Stimulated activated naive CD8-positive, alpha-beta T cell treated with anti-CD3 and anti-CD28 coated beads, Interleukin-15, Interleukin-2, amounts not matched to agents 100 U/mL and 50 U/mL, for 24 hours (primary cell): ENCODE results near the gene TNFRSF14.
"Not testable (repeated sequence)": the region's sequence is repeated elsewhere in the genome, so short reads cannot be mapped to it uniquely, and the experiment has no call there.

Experiments used
- ATAC-seq: fragments of 150-1000 bp; cut with Tn5 transposase; one replicate; pipeline ENCODE4 v1.10.0; 2021
- DNase-seq: peaks from one replicate; pipeline ENCODE4 v3.0.0; 2021

Gene TNFRSF14

GRCh38 chr1:2568187-2568816 lies 12.1 kb downstream of the TNFRSF14 start:
- DNase-seq, ATAC-seq: not testable (repeated sequence)

DNA sequence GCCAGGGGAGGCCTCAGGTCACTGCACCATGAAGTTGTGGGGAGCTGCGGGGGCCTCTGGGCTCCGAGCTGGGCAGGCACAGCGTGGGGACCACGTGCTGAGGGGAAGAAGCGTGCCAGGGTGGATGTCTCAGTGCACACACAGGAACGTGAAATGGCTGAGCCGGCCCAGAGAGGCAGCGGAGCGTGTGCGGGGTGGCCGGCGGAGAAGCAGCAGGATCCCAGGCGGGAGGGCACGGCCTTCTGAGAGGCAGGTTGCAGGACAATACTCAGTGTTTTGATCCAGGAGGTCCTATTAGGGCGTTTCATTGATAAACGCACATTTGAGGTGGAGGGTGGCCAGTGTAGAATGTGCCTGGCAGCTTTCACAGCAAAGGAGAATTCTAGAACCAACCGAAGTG lies 12.9 kb downstream of the TNFRSF14 start:
- DNase-seq (no peak), ATAC-seq (no peak)

GRCh38 chr1:2569703-2570102 lies 13.5 kb downstream of the TNFRSF14 start:
- DNase-seq, ATAC-seq: not testable (repeated sequence)

- ATAC-seq = no peak
- no peak for DNase-seq
Measured at GRCh38 chr1:2570332-2570731, 14.2 kb downstream of the TNFRSF14 start.

GRCh38 chr1:2571348-2571747 lies 15.2 kb downstream of the TNFRSF14 start:
- no peak for DNase-seq
- ATAC-seq = no peak

DNA sequence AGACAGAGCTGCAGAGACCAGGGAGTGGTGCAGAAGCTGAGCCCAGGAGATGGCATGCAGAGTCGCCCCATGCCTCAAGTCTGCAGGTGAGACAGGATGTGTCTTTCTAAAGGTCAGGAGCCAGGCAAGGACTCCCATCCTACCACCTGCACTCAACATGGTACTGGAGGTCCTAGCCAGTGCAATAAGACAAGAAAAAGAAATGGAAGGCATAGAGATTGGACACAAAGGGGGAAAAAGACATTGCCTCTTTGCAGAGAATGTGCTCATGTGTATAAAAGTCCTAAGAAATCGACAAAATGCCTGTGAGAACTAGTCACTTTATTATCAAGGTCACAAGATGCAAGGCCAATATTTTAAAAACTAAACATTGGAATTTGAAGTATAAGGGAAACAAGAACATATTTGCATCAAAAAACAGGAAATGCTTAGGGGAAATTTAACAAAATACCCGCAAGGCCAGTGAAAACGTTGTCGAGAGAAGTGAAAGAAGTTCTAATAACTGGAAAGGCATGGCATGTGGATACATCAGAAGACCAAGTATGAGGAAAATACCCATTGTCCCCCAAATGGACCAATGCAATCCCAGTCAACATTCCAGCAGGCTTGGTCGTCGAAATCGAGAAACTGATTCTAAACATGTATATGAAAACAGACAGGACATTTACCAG lies 17.2 kb downstream of the TNFRSF14 start:
- ATAC-seq = no peak
- DNase-seq = no peak

DNA sequence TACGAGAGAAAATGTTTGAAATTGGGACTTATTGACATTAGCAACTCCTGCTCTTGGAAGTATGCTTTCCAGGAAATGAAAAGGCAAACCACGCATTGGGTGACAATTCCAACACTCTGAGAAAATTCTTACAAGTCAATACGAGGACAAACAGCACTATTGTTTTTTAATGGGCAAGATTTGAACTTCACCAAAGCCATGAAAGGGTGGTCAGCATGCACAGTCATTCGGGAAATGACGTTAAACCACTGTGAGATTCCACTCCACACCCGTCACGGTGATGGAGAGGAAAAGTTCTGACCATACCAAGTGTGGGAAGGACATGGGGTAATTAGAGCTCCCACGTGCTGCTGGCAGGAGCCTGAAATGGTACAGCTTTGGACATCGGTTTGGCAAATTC lies 18.2 kb downstream of the TNFRSF14 start:
- no peak for ATAC-seq
- DNase-seq = no peak

DNA sequence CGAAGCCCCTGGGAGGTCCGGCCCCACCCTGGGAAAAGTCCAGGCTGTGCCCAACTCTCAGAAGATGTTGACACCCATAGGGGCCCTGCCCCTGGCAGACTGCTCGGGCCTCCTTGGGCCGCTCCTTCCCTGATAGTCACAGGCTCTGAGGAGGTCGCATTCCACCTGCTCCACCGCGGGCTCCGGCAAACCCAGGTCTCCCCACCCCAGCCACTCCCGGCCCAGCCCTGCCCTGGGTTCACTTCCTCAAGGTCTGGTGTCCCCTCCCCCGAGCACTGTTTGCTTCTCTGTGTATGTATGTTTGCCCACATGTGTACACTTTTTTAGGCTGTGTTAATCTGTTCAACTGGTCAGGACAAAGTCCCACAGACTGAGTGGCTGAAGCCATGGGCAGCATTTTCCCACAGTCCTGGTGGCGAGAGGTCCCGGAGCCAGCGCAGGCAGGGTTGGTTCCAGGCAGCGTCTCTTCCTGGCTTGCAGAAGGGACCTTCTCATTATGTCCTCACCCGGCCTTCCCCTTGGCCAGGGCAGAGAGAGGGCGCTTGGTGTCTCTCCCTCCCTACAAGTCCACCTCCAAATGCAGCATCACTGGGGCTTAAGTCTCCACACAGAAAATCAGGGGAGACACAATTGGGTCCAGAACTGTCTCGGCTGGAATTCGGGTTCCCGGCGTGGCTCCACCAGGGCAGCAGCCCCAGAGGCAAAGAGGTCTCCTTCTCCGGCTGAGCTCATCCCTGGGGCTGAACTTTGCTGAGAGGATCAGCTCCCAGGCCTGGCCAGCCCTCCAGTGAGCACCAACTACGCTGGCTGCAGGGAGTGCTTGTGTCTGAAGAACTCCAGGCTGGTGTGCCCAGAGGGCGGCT lies 19.9 kb downstream of the TNFRSF14 start:
- ATAC-seq = no peak
- no peak for DNase-seq

GRCh38 chr1:2577565-2578075 lies 21.4 kb downstream of the TNFRSF14 start:
- peak; percentile 50 for ATAC-seq
- peak; percentile 61 for DNase-seq

GRCh38 chr1:2578758-2579118 lies 22.6 kb downstream of the TNFRSF14 start:
- ATAC-seq (no peak), DNase-seq (no peak)

DNA sequence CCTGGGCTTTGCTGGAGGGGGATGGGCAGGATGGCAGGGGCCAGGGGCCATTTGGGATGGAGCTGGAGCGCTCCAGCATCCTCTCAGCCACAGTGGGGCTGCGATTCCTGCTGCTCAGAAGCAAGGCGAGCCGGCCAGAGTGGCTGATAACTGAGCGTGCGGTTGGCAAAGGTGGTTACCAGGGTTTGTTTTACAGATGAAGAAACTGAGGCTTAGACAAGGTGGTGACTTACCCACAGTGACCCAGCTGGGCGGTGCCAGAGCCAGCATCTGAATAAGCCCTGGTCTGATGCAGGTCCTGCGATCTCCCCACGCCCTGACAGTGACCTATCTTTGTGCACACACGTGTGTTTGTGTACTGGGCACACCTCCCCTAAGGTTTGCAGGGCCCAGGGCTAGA lies 24.5 kb downstream of the TNFRSF14 start:
- DNase-seq = no peak
- no peak for ATAC-seq

DNA sequence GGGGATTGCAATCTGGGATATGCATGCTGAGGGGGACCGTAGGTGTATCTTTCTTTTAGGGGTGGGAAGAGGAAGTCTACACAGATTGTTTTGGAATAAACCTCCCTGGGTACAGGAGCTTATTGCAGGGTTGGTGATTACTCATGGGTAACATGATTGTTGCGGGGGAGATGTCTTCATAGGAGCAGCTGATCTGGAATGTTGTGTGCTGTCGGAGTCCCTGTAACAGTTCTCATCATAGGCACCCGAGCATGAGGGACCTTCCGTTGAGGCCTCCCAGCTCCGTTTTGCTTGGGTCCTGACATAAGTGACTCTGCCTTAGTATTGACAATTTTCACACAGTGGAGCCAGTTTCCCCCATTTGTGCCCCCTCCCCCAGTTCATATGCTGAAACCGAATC lies 26.2 kb downstream of the TNFRSF14 start:
- no peak for DNase-seq
- ATAC-seq = no peak

DNA sequence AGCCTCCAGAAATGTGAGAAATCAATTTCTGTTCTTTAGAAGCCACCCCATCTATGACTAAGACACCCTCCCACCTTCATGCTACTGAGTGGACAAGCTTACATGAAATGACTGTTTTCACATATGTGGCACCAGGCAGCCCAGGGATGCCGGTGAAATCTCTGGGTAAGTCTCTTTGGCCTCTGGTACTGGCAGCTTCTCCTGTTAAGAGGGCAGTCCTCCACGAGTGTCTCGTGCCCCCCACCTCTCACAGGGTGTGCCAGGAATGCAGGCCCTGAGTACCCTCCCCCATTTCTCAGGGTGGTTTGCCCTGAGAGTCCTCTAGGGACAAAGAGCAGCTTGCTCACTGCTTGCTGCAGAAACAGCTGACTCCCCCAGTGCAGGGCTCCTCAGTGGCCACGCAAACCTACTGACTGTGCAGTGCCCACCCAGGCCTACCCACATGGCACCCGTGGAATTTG lies 27.2 kb downstream of the TNFRSF14 start:
- DNase-seq (peak; percentile 34), ATAC-seq (no peak)

DNA sequence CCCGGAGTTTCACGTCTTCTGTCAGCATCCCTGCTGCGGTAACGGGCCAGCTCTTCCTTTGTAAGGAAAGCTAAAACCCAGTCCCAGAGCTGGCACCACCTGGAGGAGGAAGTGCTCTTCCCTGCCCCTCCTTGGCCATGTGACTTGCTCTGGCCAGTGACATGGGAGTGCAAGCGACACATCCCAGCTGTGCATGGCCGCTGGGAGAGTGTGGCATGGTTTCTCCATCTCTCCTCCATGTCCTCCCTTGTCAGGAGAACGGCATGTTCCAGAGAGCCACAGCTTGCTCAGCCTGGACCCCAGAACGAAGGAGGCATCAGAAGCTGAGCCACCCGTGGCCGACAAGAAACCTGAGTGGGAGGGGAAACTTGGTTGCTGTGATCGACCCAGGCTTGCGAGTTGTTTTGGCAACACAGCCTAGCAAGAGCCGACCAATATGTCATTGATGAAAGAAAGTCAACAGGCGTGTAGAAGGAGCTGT lies 27.7 kb downstream of the TNFRSF14 start:
- no peak for ATAC-seq
- peak; percentile 36 for DNase-seq

- no peak for DNase-seq
- no peak for ATAC-seq
Measured at GRCh38 chr1:2584686-2585317, 28.6 kb downstream of the TNFRSF14 start.

GRCh38 chr1:2585318-2586092 lies 29.3 kb downstream of the TNFRSF14 start:
- DNase-seq (peak; percentile 81), ATAC-seq (peak; percentile 59)

DNA sequence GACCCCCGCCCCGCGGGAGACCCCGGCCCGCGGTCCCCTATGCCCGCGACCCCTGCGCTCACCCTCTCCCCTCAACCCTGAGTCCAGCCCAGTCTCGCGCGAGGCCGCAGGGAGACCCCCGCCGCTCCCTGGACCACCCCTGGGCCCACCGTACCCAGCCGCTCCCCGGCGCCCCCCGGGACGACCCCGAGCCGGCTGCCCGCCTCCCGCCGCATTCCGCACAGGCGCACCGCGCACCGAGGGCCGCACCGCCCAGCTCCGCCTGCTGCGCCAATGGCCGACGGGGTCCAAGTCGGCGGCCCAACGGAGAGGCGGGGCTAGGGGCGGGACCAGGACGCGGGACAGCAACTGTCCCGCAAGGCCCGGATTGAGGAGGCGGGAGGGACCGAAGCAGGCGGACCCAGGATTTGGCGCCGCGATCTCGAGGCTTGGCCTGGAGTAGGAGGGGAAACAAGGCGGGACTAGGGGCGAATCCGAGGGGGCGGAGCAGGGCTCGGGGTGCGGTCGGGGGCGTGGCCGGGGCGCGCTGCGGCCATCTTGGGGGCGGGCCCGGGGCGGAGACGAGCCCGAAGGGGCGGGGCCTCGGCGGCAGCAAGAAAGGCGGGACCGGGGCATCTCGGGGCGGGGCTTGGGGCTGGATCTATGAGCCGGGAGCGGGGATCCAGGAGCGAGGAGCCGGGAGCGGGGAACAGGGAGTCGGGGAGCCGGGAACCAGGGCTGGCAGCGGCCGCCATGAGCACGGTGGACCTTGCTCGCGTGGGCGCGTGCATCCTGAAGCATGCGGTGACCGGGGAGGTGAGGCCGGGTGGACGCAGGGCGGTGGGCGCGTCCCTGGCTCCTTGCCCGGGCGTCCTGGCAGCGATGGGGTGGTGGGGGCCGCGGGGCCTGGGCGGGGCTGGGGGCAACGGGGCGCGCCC lies 30.2 kb downstream of the TNFRSF14 start, which contains the start of gene PRXL2B:
PRXL2B (plus strand) TSS at position 624 of the 917 bp plus-strand sequence; CDS start at position 733, 109 bp downstream.
- ATAC-seq = peak; percentile 78
- DNase-seq = peak; percentile 99

DNA sequence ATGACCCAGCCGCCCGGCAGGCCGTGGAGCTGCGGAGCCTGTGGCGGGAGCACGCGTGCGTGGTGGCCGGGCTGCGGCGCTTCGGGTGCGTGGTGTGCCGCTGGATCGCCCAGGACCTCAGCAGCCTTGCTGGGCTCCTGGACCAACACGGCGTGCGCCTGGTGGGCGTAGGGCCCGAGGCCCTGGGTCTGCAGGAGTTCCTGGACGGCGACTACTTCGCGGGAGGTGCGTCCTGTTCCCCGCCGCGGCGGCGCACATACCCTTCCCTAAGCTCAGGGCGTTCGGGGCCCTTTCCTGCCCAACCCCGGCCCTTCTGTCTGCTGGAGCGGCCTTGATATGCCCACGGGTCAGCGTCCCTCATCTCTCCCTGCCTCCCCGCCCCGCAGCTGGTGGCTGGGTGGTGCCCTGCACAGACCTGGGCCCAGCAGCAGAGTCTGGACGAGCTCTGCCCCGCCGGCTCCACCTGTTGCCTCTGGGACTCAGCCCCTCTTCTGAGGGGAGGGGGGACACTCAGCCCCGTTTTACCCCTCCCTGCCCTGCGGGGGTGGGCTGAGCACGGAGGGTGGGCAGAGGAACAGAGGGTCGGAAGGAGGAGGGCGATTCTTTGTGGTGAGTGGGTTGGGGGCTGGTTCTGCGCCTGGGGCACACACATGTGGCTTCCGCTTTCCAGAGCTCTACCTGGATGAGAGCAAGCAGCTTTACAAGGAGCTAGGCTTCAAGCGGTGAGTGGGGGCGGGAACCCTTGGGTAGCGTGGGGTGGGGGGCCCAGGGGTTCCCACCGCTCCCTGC lies 31.1 kb downstream of the TNFRSF14 start:
- no peak for ATAC-seq
- no peak for DNase-seq

DNA sequence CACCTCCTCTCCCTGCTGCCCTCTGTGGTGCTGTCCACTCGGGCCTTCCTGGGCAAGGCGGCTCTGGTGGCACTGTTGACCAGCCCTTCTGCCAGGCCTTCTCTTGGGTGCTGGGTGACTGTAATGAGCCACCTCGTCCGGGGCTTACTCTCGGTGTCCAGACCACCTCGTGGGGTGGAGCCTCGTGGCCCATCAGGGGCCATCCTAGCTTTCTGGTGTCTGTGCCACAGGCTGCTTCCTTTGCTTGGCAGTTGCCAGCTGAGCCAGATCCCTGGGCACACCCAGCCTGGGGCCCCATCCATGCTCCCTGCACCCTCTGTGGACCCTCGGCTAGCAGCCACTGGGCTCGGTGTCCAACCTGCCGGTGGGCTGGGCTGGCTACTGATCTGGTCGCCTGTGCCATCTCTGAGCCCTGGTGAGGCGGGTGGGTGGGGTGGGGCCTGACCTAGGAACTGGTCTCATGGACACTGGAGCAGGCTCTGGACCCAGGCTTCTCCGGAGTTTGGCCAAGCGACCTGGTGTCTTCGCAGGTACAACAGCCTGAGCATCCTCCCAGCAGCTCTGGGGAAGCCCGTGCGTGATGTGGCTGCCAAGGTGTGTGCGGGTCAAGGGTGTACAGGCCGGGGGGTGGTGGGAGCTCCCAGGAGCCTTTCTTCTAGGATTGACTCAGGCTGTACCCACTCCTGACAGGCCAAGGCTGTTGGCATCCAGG lies 31.8 kb downstream of the TNFRSF14 start:
- DNase-seq (no peak), ATAC-seq (no peak)
